ENCODE data around the gene C9orf153. TPM values are rescaled to one million over a fixed set of nuclear protein-coding genes. Genes with fewer than 3 reads are reported as not detected.
A peak's percentile ranks its signal among the peaks of the same experiment; 100 is the strongest.

The C9orf153 gene
- total RNA-seq, 1 experiment from 2014 or later, result not detected

- peak; percentile 30 to 36 for TF ChIP-seq CTCF (IDR thresholded peaks at IDR 0.05; ENCODE audit: insufficient read depth in 1 of 2, low read depth in 1 of 2, low read length in 1 of 2, severe bottlenecking in 1 of 2, unreplicated experiment in 1 of 2)
- Mint-ChIP-seq H3K36me3 (ENCODE audit: insufficient read depth, unreplicated experiment) (peaks cover 18% of the 10 kb centered on the region), H3K4me3 (ENCODE audit: unreplicated experiment) (no peak overlapping the region), H3K27ac (ENCODE audit: unreplicated experiment) (no peak overlapping the region), H3K4me1 (ENCODE audit: low read depth, unreplicated experiment) (peaks cover 10% of the 10 kb centered on the region), H3K9me3 (ENCODE audit: unreplicated experiment) (no peaks in the 10 kb centered on the region), H3K27me3 (ENCODE audit: insufficient read depth, unreplicated experiment) (no peaks in the 10 kb centered on the region)
- Histone ChIP-seq H3K4me1 (peaks cover 3% of the 10 kb centered on the region; the same call in 1 of the 2 replicates), H3K27me3 (replicated peaks; ENCODE audit: control insufficient read depth, insufficient read depth, low read length) (no peaks in the 10 kb centered on the region), H3K9me3 (no peaks in the 10 kb centered on the region), H3K4me3 (ENCODE audit: low read depth, low read length) (no peak overlapping the region), H3K36me3 (ENCODE audit: control insufficient read depth, insufficient read depth, low read length) (no peaks in the 10 kb centered on the region)
- BruUV-seq (replicated peaks), result no TSS peak
- ChIA-PET POLR2A (no interaction called here), CTCF (no interaction called here)
- intact Hi-C loops (cut with micrococcal nuclease; ENCODE audit: unreplicated experiment), result no loop called here
- peak in 1 of 2 experiments; percentile 50 for DNase-seq
Observed at GRCh38 chr9:86287013-86287412, 27.6 kb upstream of the C9orf153 start.

GRCh38 chr9:86286278-86286677, 26.8 kb upstream of the C9orf153 start:
- H3K36me3 Mint-ChIP-seq (ENCODE audit: insufficient read depth, unreplicated experiment), result peaks cover 18% of the 10 kb centered on the region
- H3K27me3 ChIP-seq (replicated peaks; ENCODE audit: control insufficient read depth, insufficient read depth, low read length), result no peaks in the 10 kb centered on the region
- no peak for DNase-seq
- no peak overlapping the region for H3K27ac Mint-ChIP-seq (ENCODE audit: unreplicated experiment)
- intact Hi-C loops (cut with micrococcal nuclease; ENCODE audit: unreplicated experiment), result no loop called here
- H3K36me3 ChIP-seq (ENCODE audit: control insufficient read depth, insufficient read depth, low read length), result no peaks in the 10 kb centered on the region
- no peaks in the 10 kb centered on the region for H3K9me3 Mint-ChIP-seq (ENCODE audit: unreplicated experiment)
- no peaks in the 10 kb centered on the region for H3K27me3 Mint-ChIP-seq (ENCODE audit: insufficient read depth, unreplicated experiment)
- peaks cover 3% of the 10 kb centered on the region; the same call in 1 of the 2 replicates for H3K4me1 ChIP-seq
- H3K4me1 Mint-ChIP-seq (ENCODE audit: low read depth, unreplicated experiment), result peaks cover 10% of the 10 kb centered on the region
- POLR2A ChIA-PET, result no interaction called here
- TF ChIP-seq CTCF (IDR thresholded peaks at IDR 0.05; ENCODE audit: insufficient read depth in 1 of 2, low read depth in 1 of 2, low read length in 1 of 2, severe bottlenecking in 1 of 2, unreplicated experiment in 1 of 2), result no peak
- H3K9me3 ChIP-seq, result no peaks in the 10 kb centered on the region
- no peak overlapping the region for H3K4me3 Mint-ChIP-seq (ENCODE audit: unreplicated experiment)
- no peak overlapping the region for H3K4me3 ChIP-seq (ENCODE audit: low read depth, low read length)
- BruUV-seq (replicated peaks), result no TSS peak
- CTCF ChIA-PET, result no interaction called here

GRCh38 chr9:86285261-86285660, 25.8 kb upstream of the C9orf153 start:
- H3K4me3 Mint-ChIP-seq (ENCODE audit: unreplicated experiment), result no peak overlapping the region
- no peaks in the 10 kb centered on the region for H3K27me3 ChIP-seq (replicated peaks; ENCODE audit: control insufficient read depth, insufficient read depth, low read length)
- no peak for TF ChIP-seq CTCF (IDR thresholded peaks at IDR 0.05; ENCODE audit: insufficient read depth in 1 of 2, low read depth in 1 of 2, low read length in 1 of 2, severe bottlenecking in 1 of 2, unreplicated experiment in 1 of 2)
- peaks cover 10% of the 10 kb centered on the region for H3K4me1 Mint-ChIP-seq (ENCODE audit: low read depth, unreplicated experiment)
- no peaks in the 10 kb centered on the region for H3K9me3 ChIP-seq
- H3K36me3 ChIP-seq (ENCODE audit: control insufficient read depth, insufficient read depth, low read length), result no peaks in the 10 kb centered on the region
- no peaks in the 10 kb centered on the region for H3K9me3 Mint-ChIP-seq (ENCODE audit: unreplicated experiment)
- ChIA-PET CTCF (no interaction called here), POLR2A (no interaction called here)
- no peak overlapping the region for H3K4me3 ChIP-seq (ENCODE audit: low read depth, low read length)
- no TSS peak for BruUV-seq (replicated peaks)
- peaks cover 3% of the 10 kb centered on the region; the same call in 1 of the 2 replicates for H3K4me1 ChIP-seq
- intact Hi-C loops (cut with micrococcal nuclease; ENCODE audit: unreplicated experiment), result loop anchor here (1.0 kb wide), 1 partner anchor 69 kb away; the partner anchor contains the start of gene TUT7
- no peak for DNase-seq
- peaks cover 18% of the 10 kb centered on the region for H3K36me3 Mint-ChIP-seq (ENCODE audit: insufficient read depth, unreplicated experiment)
- H3K27ac Mint-ChIP-seq (ENCODE audit: unreplicated experiment), result no peak overlapping the region
- no peaks in the 10 kb centered on the region for H3K27me3 Mint-ChIP-seq (ENCODE audit: insufficient read depth, unreplicated experiment)

Data from Caco-2 (cell line).